Endothelial cell of umbilical vein (primary cell): Measurements from ENCODE around the gene DISP2. TPM values are rescaled to one million over a fixed set of nuclear protein-coding genes. Genes with fewer than 3 reads are reported as not detected.
A peak's percentile ranks its signal among the peaks of the same experiment; 100 is the strongest.

Source experiments
- BruUV-seq: library from RNA; stranded (reverse); fragments of 400-500 nt; replicated peaks from 2 replicates; lab custom pipeline; 2021; lab: Mats Ljungman, UMichigan
- CTCF ChIA-PET: fragments of 300-600, 350-600 bp; sonication (Branson Sonifier 250); formaldehyde crosslinking; loops from one replicate; lab custom pipeline; 2021; ENCODE audit warnings: antibody characterized with exemption, inconsistent platforms; lab: Charles Lee
- POLR2A ChIA-PET: fragments of 300-600, 350-600 bp; sonication (Branson Sonifier 250); formaldehyde crosslinking; loops from one replicate; lab custom pipeline; 2021; ENCODE audit warnings: antibody characterized with exemption, inconsistent platforms; lab: Charles Lee
- DNase-seq: peaks from one replicate; pipeline ENCODE4 v3.0.0-alpha.2; 2011; ENCODE audit warnings: low read depth, low spot score
- FAIRE-seq: peaks from 2 replicates; lab custom pipeline; 2011; peaks lifted over from hg19 to GRCh38; lab: Jason Lieb, UNC
- H2AFZ ChIP-seq: 2 replicates; pipeline ENCODE4 v1.6.0; 2012; ENCODE audit warnings: low read depth, low read length, control low read depth, inconsistent platforms
- H3K27ac ChIP-seq: 2 replicates; pipeline ENCODE4 v1.5.1; 2011; ENCODE audit warnings: low read depth, mild to moderate bottlenecking, control low read depth, low read length, moderate library complexity; ENCODE audit not compliant: insufficient read depth
- H3K27me3 ChIP-seq, 2 experiments: 2 replicates each; pipeline versions ENCODE4 v1.6.0 to v1.6.1; 2011; ENCODE audit warnings: low read length in 2 of 2, mixed read lengths in 1 of 2; ENCODE audit not compliant: control insufficient read depth in 2 of 2, insufficient read depth in 2 of 2
- H3K36me3 ChIP-seq, 2 experiments: 2 replicates in 1 of 2; 3 replicates in 1 of 2; pipeline ENCODE4 v1.5.1; 2011; ENCODE audit warnings: low read length in 2 of 2, mild to moderate bottlenecking in 1 of 2, moderate library complexity in 1 of 2; ENCODE audit not compliant: control insufficient read depth in 2 of 2, insufficient read depth in 2 of 2; ENCODE audit errors: extremely low read depth in 1 of 2
- H3K4me1 ChIP-seq: 3 replicates; pipeline ENCODE4 v1.5.1; 2011; ENCODE audit warnings: mild to moderate bottlenecking, low read length; ENCODE audit not compliant: control insufficient read depth, insufficient read depth; ENCODE audit errors: extremely low read depth
- H3K4me2 ChIP-seq: 2 replicates; pipeline ENCODE4 v1.6.1; 2011; ENCODE audit warnings: low read length, control low read depth, mixed read lengths; ENCODE audit not compliant: insufficient read depth
- H3K4me3 ChIP-seq, 3 experiments: fragments of 200-600 bp in 1 of 3; sonication (generic), shearing (Covaris generic) in 1 of 3; replicated peaks in 1 of 3; 2 replicates each; pipeline ENCODE4 v1.5.1; 2011 to 2016; ENCODE audit warnings: control low read depth in 3 of 3, low read length in 3 of 3, mild to moderate bottlenecking in 2 of 3, inconsistent platforms in 1 of 3, low read depth in 1 of 3, moderate library complexity in 1 of 3; ENCODE audit not compliant: insufficient read depth in 1 of 3
- H3K79me2 ChIP-seq: 2 replicates; pipeline ENCODE4 v1.6.0; 2012; ENCODE audit warnings: low read length, inconsistent platforms; ENCODE audit not compliant: control insufficient read depth, insufficient read depth
- H3K9ac ChIP-seq: replicated peaks from 2 replicates; pipeline ENCODE3; 2011; ENCODE audit warnings: low read length, control low read depth; ENCODE audit not compliant: insufficient read depth; ENCODE audit errors: extremely low read depth
- H3K9me1 ChIP-seq: replicated peaks from 3 replicates; pipeline ENCODE4 v1.6.0; 2011; ENCODE audit warnings: mild to moderate bottlenecking, low read length; ENCODE audit not compliant: control insufficient read depth, insufficient read depth; ENCODE audit errors: extremely low read depth
- H3K9me3 ChIP-seq: replicated peaks from 2 replicates; pipeline ENCODE4 v1.5.1; 2012; ENCODE audit warnings: low read length, inconsistent platforms; ENCODE audit not compliant: control insufficient read depth, insufficient read depth
- H4K20me1 ChIP-seq: replicated peaks from 2 replicates; pipeline ENCODE3; 2011; ENCODE audit warnings: mild to moderate bottlenecking, low read length; ENCODE audit not compliant: control insufficient read depth, insufficient read depth; ENCODE audit errors: extremely low read depth
- EZH2 ChIP-seq: IDR thresholded peaks from 2 replicates; pipeline ENCODE4 v1.6.1; 2012; ENCODE audit warnings: borderline replicate concordance, low read depth, mild to moderate bottlenecking, moderate library complexity, low read length, inconsistent platforms; ENCODE audit not compliant: severe bottlenecking
- FOS ChIP-seq: IDR thresholded peaks from 2 replicates; pipeline ENCODE4 v1.6.1; 2011; ENCODE audit warnings: mild to moderate bottlenecking, low read length, moderate library complexity, borderline replicate concordance; ENCODE audit not compliant: insufficient read depth
- JUN ChIP-seq: IDR thresholded peaks from 2 replicates; pipeline ENCODE4 v1.6.1; 2011; ENCODE audit warnings: borderline replicate concordance, low read depth; ENCODE audit not compliant: insufficient read length, insufficient read depth
- MYC ChIP-seq: IDR thresholded peaks from one replicate; pipeline ENCODE4 v1.6.1; 2011; ENCODE audit warnings: mild to moderate bottlenecking, low read depth, low read length
- POLR2AphosphoS5 ChIP-seq: IDR thresholded peaks from 2 replicates; pipeline ENCODE4 v1.6.1; 2012; ENCODE audit warnings: low read depth, mild to moderate bottlenecking, control low read depth, low read length, moderate library complexity; ENCODE audit not compliant: insufficient read depth
- dilution Hi-C: fragments of 300-500 bp; cut with MboI; formaldehyde crosslinking; loops from one replicate; pipeline ENCODE4 v1.15.0; 2019; ENCODE audit warnings: low sequenced_read_pairs; ENCODE audit not compliant: extremely low pct_ligation_motif_present
- intact Hi-C: fragments of 100-400 bp; cut with micrococcal nuclease; formaldehyde crosslinking; loops from one replicate; pipeline ENCODE4 v1.10.0; 2022
- polyA plus RNA-seq, 4 experiments: library from polyadenylated mRNA; depleted of rRNA in 3 of 4; stranded (reverse) in 3 of 4; unstranded in 1 of 4; fragments of >200 nt; gene quantifications; 2 replicates each; pipeline versions ENCODE4 v1.2.1 to v1.2.3, GENCODE V29; 2011 to 2012; ENCODE audit warnings: missing spikeins in 1 of 4
- total RNA-seq: library from RNA; stranded (reverse); gene quantifications from 2 replicates; pipeline ENCODE4 v1.2.3, GENCODE V29; 2021
- TF ChIP-seq, protein P1 (sequence below): IDR thresholded peaks from 2 replicates; pipeline ENCODE4 v1.6.1; 2011; ENCODE audit not compliant: insufficient read depth, insufficient read length

Gene DISP2
- total and polyA plus RNA-seq, 2 donors (not counting 3 experiments of a cell fraction or from before 2014, with no cell fraction given): 0.10 to 1.2 TPM

GRCh38 chr15:40389824-40390595 is 32.0 kb downstream of the DISP2 start:
- H3K9me1 ChIP-seq: no peaks in the 10 kb centered on the region
- ChIA-PET POLR2A (no interaction called here), CTCF (interaction anchor here (0.9 to 1.0 kb wide), 2 partner anchors 32 to 111 kb away, joined by 3 to 4 read pairs; no protein-coding TSS in a partner anchor)
- DNase-seq (no peak), FAIRE-seq (no peak)
- H3K4me1 ChIP-seq: no peaks in the 10 kb centered on the region
- BruUV-seq: no TSS peak
- no peaks in the 10 kb centered on the region for H3K9me3 ChIP-seq
- no peak overlapping the region for H3K4me2 ChIP-seq
- H3K27ac ChIP-seq: no peak overlapping the region
- H3K27me3 ChIP-seq: no peaks in the 10 kb centered on the region
- TF ChIP-seq, protein P1, sequence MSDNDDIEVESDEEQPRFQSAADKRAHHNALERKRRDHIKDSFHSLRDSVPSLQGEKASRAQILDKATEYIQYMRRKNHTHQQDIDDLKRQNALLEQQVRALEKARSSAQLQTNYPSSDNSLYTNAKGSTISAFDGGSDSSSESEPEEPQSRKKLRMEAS: no peak
- TF ChIP-seq MYC (no peak), EZH2 (no peak)
- peaks cover 21 to 33% of the 10 kb centered on the region in 2 experiments for H3K36me3 ChIP-seq
- peaks cover 7% of the 10 kb centered on the region for H3K79me2 ChIP-seq
- dilution Hi-C loops: no loop called here
- intact Hi-C loops: no loop called here
- H3K9ac ChIP-seq: no peak overlapping the region
- no peak overlapping the region for H2AFZ ChIP-seq
- H4K20me1 ChIP-seq: no peaks in the 10 kb centered on the region
- no peak overlapping the region for H3K4me3 ChIP-seq

DNA sequence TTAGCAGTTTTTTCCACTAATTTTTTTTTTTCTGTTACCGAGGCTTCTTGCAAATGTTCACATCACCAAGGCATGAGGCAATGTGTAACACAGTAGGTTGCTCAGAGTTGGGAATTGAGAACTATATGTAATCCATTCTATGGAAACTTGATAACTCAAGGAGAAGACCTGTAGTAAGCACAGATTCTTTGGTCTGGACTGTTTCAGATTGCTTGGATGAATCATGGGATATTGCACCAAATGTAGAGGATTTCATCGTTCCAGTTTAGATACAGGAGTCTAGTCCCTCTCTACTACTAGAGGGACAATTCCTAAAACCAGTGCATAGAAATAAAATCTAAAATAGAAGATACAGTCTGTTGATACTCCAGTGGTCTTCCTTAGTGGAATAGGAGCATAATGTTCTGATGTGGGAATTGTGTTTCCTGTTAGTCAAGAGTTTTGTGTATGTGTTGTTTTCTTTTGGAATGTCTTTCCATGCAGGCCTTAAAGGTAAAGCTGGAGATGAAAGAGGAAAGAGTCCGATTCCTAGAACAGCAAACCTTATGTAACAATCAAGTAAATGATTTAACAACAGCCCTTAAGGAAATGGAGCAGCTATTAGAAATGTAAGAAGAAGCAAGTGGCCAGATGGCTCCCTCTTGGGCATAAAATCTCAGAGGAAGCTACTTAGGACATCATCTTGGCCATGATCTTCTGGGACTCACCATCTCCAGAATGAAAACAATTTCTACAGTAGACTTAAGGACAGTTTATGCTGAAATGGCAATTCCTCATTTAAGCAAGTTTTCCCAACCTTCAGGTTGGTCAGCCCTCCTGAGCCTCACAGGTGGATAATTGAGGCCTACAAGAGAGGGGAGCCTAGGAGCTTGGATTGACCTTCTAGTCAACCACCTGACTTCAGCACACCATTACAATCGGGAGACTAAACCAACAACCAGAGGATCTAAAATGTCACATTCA is 35.2 kb downstream of the DISP2 start:
- CTCF ChIA-PET: no interaction called here
- no peak overlapping the region for H3K4me2 ChIP-seq
- peaks cover 13 to 16% of the 10 kb centered on the region in 2 experiments for H3K36me3 ChIP-seq
- H3K27ac ChIP-seq: no peak overlapping the region
- H2AFZ ChIP-seq: no peak overlapping the region
- peak; percentile 37 for FAIRE-seq
- no peaks in the 10 kb centered on the region for H3K79me2 ChIP-seq
- POLR2A ChIA-PET: no interaction called here
- dilution Hi-C loops: no loop called here
- TF ChIP-seq MYC: no peak
- TF ChIP-seq POLR2AphosphoS5: no peak
- no peak for TF ChIP-seq FOS
- no peak for TF ChIP-seq JUN
- no peak for TF ChIP-seq EZH2
- H3K9ac ChIP-seq: no peak overlapping the region
- H3K4me3 ChIP-seq: no peak overlapping the region
- no peaks in the 10 kb centered on the region for H3K27me3 ChIP-seq
- no peaks in the 10 kb centered on the region for H4K20me1 ChIP-seq
- no peaks in the 10 kb centered on the region for H3K9me3 ChIP-seq
- H3K4me1 ChIP-seq: no peaks in the 10 kb centered on the region
- TSS peak; percentile 23 for BruUV-seq
- intact Hi-C loops: no loop called here
- DNase-seq: no peak
- no peaks in the 10 kb centered on the region for H3K9me1 ChIP-seq
